Stimulated activated CD4-positive, alpha-beta T cell treated with anti-CD3 and anti-CD28 coated beads, Interleukin-2, amount 100 ng/mL, for 48 hours (primary cell): Measurements from ENCODE around the gene RHEBL1.
A peak's percentile ranks its signal among the peaks of the same experiment; 100 is the strongest.

Experiments
- DNase-seq, 2 donors: peaks; one replicate each; pipeline ENCODE4 v3.0.0-alpha.2; 2020

RHEBL1 gene

GRCh38 chr12:49018261-49019119 is 51.3 kb downstream of the RHEBL1 start, which contains the start of gene PRKAG1:
Gene PRKAG1, minus strand, starts transcription at chr12:49018776. Its CDS starts 36 bp downstream, at chr12:49018740.
- peak; percentile 90 to 91 for DNase-seq

GRCh38 chr12:49017891-49018260 is 51.9 kb downstream of the RHEBL1 start:
- peak in 1 of 2 donors; percentile 51 for DNase-seq

- DNase-seq: no peak
Observed at GRCh38 chr12:49015196-49015595, 54.6 kb downstream of the RHEBL1 start.
